MM.1S (cell line): Measurements from ENCODE around the gene PRXL2A.

Source experiments
- DNase-seq: peaks from one replicate; pipeline ENCODE4 v3.0.0-alpha.2; 2015
- H2AFZ ChIP-seq: fragments of 300-600 bp; sonication (generic); 2 replicates; pipeline ENCODE4 v1.6.0; 2016; ENCODE audit warnings: antibody characterized with exemption, low read length
- H3F3A ChIP-seq: fragments of 300-600 bp; sonication (generic); 2 replicates; pipeline ENCODE4 v1.6.1; 2016; ENCODE audit warnings: mild to moderate bottlenecking, antibody characterized with exemption, low read length, moderate library complexity, mixed read lengths; ENCODE audit not compliant: insufficient read depth
- H3K27ac ChIP-seq: fragments of 300-600 bp; sonication (generic); 2 replicates; pipeline ENCODE4 v1.5.1; 2016; ENCODE audit warnings: mild to moderate bottlenecking, low read length
- H3K27me3 ChIP-seq: fragments of 300-600 bp; sonication (generic); replicated peaks from 2 replicates; pipeline ENCODE4 v1.6.0; 2016; ENCODE audit warnings: low read length; ENCODE audit not compliant: insufficient read depth
- H3K36me3 ChIP-seq: fragments of 300-600 bp; sonication (generic); replicated peaks from 2 replicates; pipeline ENCODE4 v1.6.1; 2016; ENCODE audit warnings: mild to moderate bottlenecking, low read length, mixed read lengths; ENCODE audit not compliant: insufficient read depth
- H3K4me1 ChIP-seq: fragments of 300-600 bp; sonication (generic); 2 replicates; pipeline ENCODE4 v1.6.1; 2016; ENCODE audit warnings: low read length, mixed read lengths
- H3K4me2 ChIP-seq: fragments of 300-600 bp; sonication (generic); 2 replicates; pipeline ENCODE4 v1.6.0; 2016; ENCODE audit warnings: low read depth, low read length
- H3K4me3 ChIP-seq: fragments of 300-600 bp; sonication (generic); 2 replicates; pipeline ENCODE4 v1.5.1; 2016; ENCODE audit warnings: low read length, mixed read lengths
- H3K79me2 ChIP-seq: fragments of 300-600 bp; sonication (generic); 2 replicates; pipeline ENCODE4 v1.6.1; 2016; ENCODE audit warnings: mixed run types, low read length, mixed read lengths
- H3K9ac ChIP-seq: fragments of 300-600 bp; sonication (generic); 2 replicates; pipeline ENCODE4 v1.6.1; 2016; ENCODE audit warnings: low read length, mixed read lengths
- H3K9me2 ChIP-seq: fragments of 300-600 bp; sonication (generic); replicated peaks from 2 replicates; pipeline ENCODE4 v1.6.1; 2016; ENCODE audit warnings: mild to moderate bottlenecking, low read length, mixed read lengths; ENCODE audit not compliant: insufficient read depth
- H3K9me3 ChIP-seq: fragments of 300-600 bp; sonication (generic); replicated peaks from 2 replicates; pipeline ENCODE4 v1.6.1; 2016; ENCODE audit warnings: mild to moderate bottlenecking, low read length, mixed read lengths; ENCODE audit not compliant: insufficient read depth
- H4K20me1 ChIP-seq: fragments of 300-600 bp; sonication (generic); 2 replicates; pipeline ENCODE4 v1.6.1; 2016; ENCODE audit warnings: mild to moderate bottlenecking, low read length, moderate library complexity, mixed read lengths; ENCODE audit not compliant: insufficient read depth
- CTCF ChIP-seq: fragments of 300-600 bp; sonication (generic); IDR thresholded peaks from 2 replicates; pipeline ENCODE4 v1.5.1; 2016; ENCODE audit warnings: antibody characterized with exemption, low read length, mixed read lengths
- EZH2 ChIP-seq: fragments of 300-600 bp; sonication (generic); optimal IDR thresholded peaks from 2 replicates; pipeline ENCODE3; 2017; ENCODE audit warnings: low read depth, mild to moderate bottlenecking, antibody characterized with exemption, low read length, mixed read lengths
- EZH2phosphoT487 ChIP-seq: fragments of 300-600 bp; sonication (generic); IDR thresholded peaks from 2 replicates; pipeline ENCODE4 v1.6.1; 2018; ENCODE audit warnings: antibody characterized with exemption, low read length

Gene PRXL2A

GRCh38 chr10:80444124-80444523 is 35.8 kb downstream of the PRXL2A start:
- Histone ChIP-seq H2AFZ (no peak overlapping the region), H3K79me2 (no peaks in the 10 kb centered on the region), H3K9ac (no peak overlapping the region), H3K9me2 (no peaks in the 10 kb centered on the region), H3K9me3 (no peaks in the 10 kb centered on the region), H3K27me3 (no peaks in the 10 kb centered on the region), H4K20me1 (no peaks in the 10 kb centered on the region), H3F3A (no peaks in the 10 kb centered on the region), H3K36me3 (no peaks in the 10 kb centered on the region), H3K27ac (no peak overlapping the region), H3K4me3 (no peak overlapping the region), H3K4me2 (no peak overlapping the region), H3K4me1 (no peaks in the 10 kb centered on the region)
- TF ChIP-seq CTCF, result no peak
- no peak for TF ChIP-seq EZH2phosphoT487
- TF ChIP-seq EZH2, result no peak
- no peak for DNase-seq

GRCh38 chr10:80444646-80445319 is 36.4 kb downstream of the PRXL2A start:
- no peaks in the 10 kb centered on the region for H4K20me1 ChIP-seq
- TF ChIP-seq EZH2phosphoT487 (no peak), CTCF (peak; percentile 79), EZH2 (no peak)
- no peak overlapping the region for H3K4me2 ChIP-seq
- H3K36me3 ChIP-seq, result no peaks in the 10 kb centered on the region
- no peak overlapping the region for H3K27ac ChIP-seq
- DNase-seq, result peak; percentile 51
- H2AFZ ChIP-seq, result no peak overlapping the region
- H3K9me2 ChIP-seq, result no peaks in the 10 kb centered on the region
- H3F3A ChIP-seq, result no peaks in the 10 kb centered on the region
- H3K9ac ChIP-seq, result no peak overlapping the region
- H3K27me3 ChIP-seq, result no peaks in the 10 kb centered on the region
- no peaks in the 10 kb centered on the region for H3K4me1 ChIP-seq
- no peaks in the 10 kb centered on the region for H3K79me2 ChIP-seq
- no peak overlapping the region for H3K4me3 ChIP-seq
- no peaks in the 10 kb centered on the region for H3K9me3 ChIP-seq

- Histone ChIP-seq H3K9ac (no peak overlapping the region), H2AFZ (no peak overlapping the region)
Measured at GRCh38 chr10:80447436-80448190, 39.3 kb downstream of the PRXL2A start.

More at GRCh38 chr10:80447436-80448190, 39.3 kb downstream of the PRXL2A start:
- Histone ChIP-seq H3K27ac (no peak overlapping the region), H3K4me1 (no peaks in the 10 kb centered on the region), H3K36me3 (no peaks in the 10 kb centered on the region), H3K4me2 (no peak overlapping the region), H4K20me1 (no peaks in the 10 kb centered on the region), H3F3A (no peaks in the 10 kb centered on the region), H3K27me3 (no peaks in the 10 kb centered on the region), H3K9me3 (no peaks in the 10 kb centered on the region), H3K4me3 (no peak overlapping the region), H3K9me2 (no peaks in the 10 kb centered on the region), H3K79me2 (no peaks in the 10 kb centered on the region)
- no peak for DNase-seq
- TF ChIP-seq EZH2phosphoT487 (no peak), EZH2 (no peak), CTCF (no peak)
